IMR-90 (cell line): ENCODE data around the gene LOX. TPM values are rescaled to one million over a fixed set of nuclear protein-coding genes. Genes with fewer than 3 reads are reported as not detected.

Experiments used
- ATAC-seq: fragments of 200-7000 bp; cut with Tn5 transposase; 2 replicates; pipeline ENCODE4 v1.9.1; 2020; ENCODE audit warnings: low read depth, mild to moderate bottlenecking, moderate library complexity
- BruUV-seq: library from RNA; stranded (reverse); fragments of 400-500 nt; replicated peaks from 2 replicates; lab custom pipeline; 2021; lab: Mats Ljungman, UMichigan
- CTCF ChIA-PET: fragments of 300-600 bp; formaldehyde crosslinking; extraction: SDS; loops from one replicate; lab custom pipeline; 2021; ENCODE audit warnings: antibody characterized with exemption; lab: Yijun Ruan, JAX
- POLR2A ChIA-PET: fragments of 300-600 bp; sonication (Branson Sonifier 250); formaldehyde crosslinking; loops from one replicate; lab custom pipeline; 2022; ENCODE audit warnings: antibody characterized with exemption; ENCODE audit not compliant: unreplicated experiment; lab: Charles Lee
- DNase-seq: peaks from one replicate; pipeline ENCODE4 v3.0.0; 2013
- H2AFZ ChIP-seq: replicated peaks from 2 replicates; pipeline ENCODE3; 2013; ENCODE audit warnings: low read length, mild to moderate bottlenecking; ENCODE audit not compliant: poor library complexity
- H2AK5ac ChIP-seq: 2 replicates; pipeline ENCODE4 v1.6.1; 2013; ENCODE audit warnings: low read depth, low read length, inconsistent platforms
- H2AK9ac ChIP-seq: replicated peaks from 2 replicates; pipeline ENCODE3; 2013; ENCODE audit warnings: mild to moderate bottlenecking, low read depth, low read length, moderate library complexity; ENCODE audit not compliant: poor library complexity
- H2BK120ac ChIP-seq: 2 replicates; pipeline ENCODE4 v1.6.1; 2013; ENCODE audit warnings: low read depth, low read length, inconsistent platforms
- H2BK15ac ChIP-seq: 3 replicates; pipeline ENCODE4 v1.6.1; 2013; ENCODE audit warnings: low read depth, low read length, inconsistent platforms
- H2BK20ac ChIP-seq: 2 replicates; pipeline ENCODE4 v1.6.1; 2013; ENCODE audit warnings: low read depth, mild to moderate bottlenecking, inconsistent platforms, low read length, moderate library complexity
- H2BK5ac ChIP-seq: 2 replicates; pipeline ENCODE4 v1.6.1; 2013; ENCODE audit warnings: mild to moderate bottlenecking, low read depth, low read length, inconsistent platforms; ENCODE audit not compliant: poor library complexity, severe bottlenecking
- H3K14ac ChIP-seq: replicated peaks from 2 replicates; pipeline ENCODE4 v1.6.1; 2013; ENCODE audit warnings: low read depth, low read length, inconsistent platforms
- H3K18ac ChIP-seq: 2 replicates; pipeline ENCODE4 v1.6.1; 2013; ENCODE audit warnings: low read depth, low read length, control low read depth
- H3K23ac ChIP-seq: 2 replicates; pipeline ENCODE4 v1.6.1; 2013; ENCODE audit warnings: low read depth, low read length, inconsistent platforms
- H3K27ac ChIP-seq: 2 replicates; pipeline ENCODE4 v1.5.1; 2013; ENCODE audit warnings: mild to moderate bottlenecking, control low read depth, low read length; ENCODE audit not compliant: insufficient read depth
- H3K27me3 ChIP-seq: 2 replicates; pipeline ENCODE4 v1.6.1; 2013; ENCODE audit warnings: low read length; ENCODE audit not compliant: control insufficient read depth, insufficient read depth
- H3K36me3 ChIP-seq: 2 replicates; pipeline ENCODE4 v1.6.1; 2013; ENCODE audit warnings: low read length, mixed read lengths; ENCODE audit not compliant: control insufficient read depth, insufficient read depth
- H3K4ac ChIP-seq: 2 replicates; pipeline ENCODE4 v1.6.1; 2013; ENCODE audit warnings: low read depth, low read length, inconsistent platforms
- H3K4me1 ChIP-seq: 2 replicates; pipeline ENCODE4 v1.6.1; 2013; ENCODE audit warnings: low read length, mixed read lengths; ENCODE audit not compliant: control insufficient read depth, insufficient read depth
- H3K4me2 ChIP-seq: 2 replicates; pipeline ENCODE4 v1.6.1; 2013; ENCODE audit warnings: low read depth, mild to moderate bottlenecking, control low read depth, low read length, moderate library complexity
- H3K4me3 ChIP-seq: 2 replicates; pipeline ENCODE4 v1.5.1; 2013; ENCODE audit warnings: low read depth, mild to moderate bottlenecking, control low read depth, low read length, moderate library complexity; ENCODE audit not compliant: insufficient read depth
- H3K56ac ChIP-seq: 2 replicates; pipeline ENCODE4 v1.6.1; 2013; ENCODE audit warnings: low read length, inconsistent platforms; ENCODE audit not compliant: insufficient read depth; ENCODE audit errors: extremely low read depth
- H3K79me1 ChIP-seq, 2 experiments: 2 replicates each; pipeline ENCODE4 v1.6.1; 2013; ENCODE audit warnings: low read length in 2 of 2, inconsistent platforms in 1 of 2, low read depth in 1 of 2
- H3K9ac ChIP-seq: 2 replicates; pipeline ENCODE4 v1.6.1; 2013; ENCODE audit warnings: low read depth, low read length, control low read depth
- H3K9me1 ChIP-seq: 2 replicates; pipeline ENCODE4 v1.6.1; 2013; ENCODE audit warnings: low read length, inconsistent platforms; ENCODE audit not compliant: insufficient read depth
- H3K9me3 ChIP-seq: 2 replicates; pipeline ENCODE4 v1.6.1; 2013; ENCODE audit warnings: low read length; ENCODE audit not compliant: control insufficient read depth, insufficient read depth
- H4K20me1 ChIP-seq: 2 replicates; pipeline ENCODE4 v1.6.1; 2013; ENCODE audit warnings: low read length, inconsistent platforms; ENCODE audit not compliant: insufficient read depth
- H4K5ac ChIP-seq: 2 replicates; pipeline ENCODE4 v1.6.1; 2013; ENCODE audit warnings: mild to moderate bottlenecking, low read depth, low read length, control low read depth
- H4K8ac ChIP-seq, 2 experiments: 2 replicates each; pipeline ENCODE4 v1.6.1; 2013; ENCODE audit warnings: low read depth in 2 of 2, low read length in 2 of 2, control low read depth in 1 of 2, inconsistent platforms in 1 of 2
- H4K91ac ChIP-seq: 2 replicates; pipeline ENCODE4 v1.6.1; 2013; ENCODE audit warnings: low read depth, low read length, inconsistent platforms; ENCODE audit not compliant: insufficient read depth
- CEBPB ChIP-seq: IDR thresholded peaks from 2 replicates; pipeline ENCODE4 v1.6.1; 2012; ENCODE audit warnings: low read depth, low read length, improper control_type of control experiment
- CTCF ChIP-seq: conservative IDR thresholded peaks from 2 replicates; pipeline ENCODE4 v1.5.1; 2012; ENCODE audit warnings: mild to moderate bottlenecking, low read depth, low read length, improper control_type of control experiment
- ELK1 ChIP-seq: fragments of 150-350 bp; IDR thresholded peaks from 2 replicates; pipeline ENCODE4 v1.6.1; 2016; ENCODE audit warnings: low read depth, mild to moderate bottlenecking, low read length, moderate library complexity, borderline replicate concordance
- FOS ChIP-seq: fragments of 150-350 bp; IDR thresholded peaks from 2 replicates; pipeline ENCODE4 v1.6.1; 2016; ENCODE audit warnings: low read depth, low read length
- MAZ ChIP-seq: IDR thresholded peaks from 2 replicates; pipeline ENCODE4 v1.6.1; 2012; ENCODE audit warnings: low read depth, mild to moderate bottlenecking, low read length, improper control_type of control experiment, moderate library complexity, borderline replicate concordance
- MXI1 ChIP-seq: IDR thresholded peaks from 2 replicates; pipeline ENCODE4 v1.6.1; 2012; ENCODE audit warnings: low read depth, mild to moderate bottlenecking, low read length, moderate library complexity, borderline replicate concordance
- NFE2L2 ChIP-seq: fragments of 150-350 bp; IDR thresholded peaks from 2 replicates; pipeline ENCODE4 v1.6.1; 2016; ENCODE audit warnings: low read depth, mild to moderate bottlenecking, low read length
- RCOR1 ChIP-seq: IDR thresholded peaks from 2 replicates; pipeline ENCODE4 v1.6.1; 2012; ENCODE audit warnings: mild to moderate bottlenecking, low read length, improper control_type of control experiment; ENCODE audit not compliant: insufficient replicate concordance
- SMC3 ChIP-seq: fragments of 150-350 bp; IDR thresholded peaks from 2 replicates; pipeline ENCODE4 v1.6.1; 2016; ENCODE audit warnings: low read depth, mild to moderate bottlenecking, antibody characterized with exemption, low read length, moderate library complexity
- WGBS, 2 experiments: methylation state at CpG; one replicate each; pipeline versions ENCODE4 v1.1.5 to v1.1.7; 2013; ENCODE audit warnings: missing lambda C conversion rate in 2 of 2; ENCODE audit not compliant: insufficient read length in 1 of 2; ENCODE audit errors: extremely low coverage in 2 of 2; 5-methylcytosine and 5-hydroxymethylcytosine counted together
- dilution Hi-C: fragments of 300-500 bp; cut with HindIII; formaldehyde crosslinking; loops from one replicate; pipeline ENCODE4 v1.14.3; 2018; ENCODE audit warnings: low sequenced_read_pairs; ENCODE audit not compliant: unreplicated experiment
- in situ Hi-C: fragments of 300-500 bp; cut with MboI; formaldehyde crosslinking; loops from 3 replicates; pipeline ENCODE4 v1.14.3; 2019; ENCODE audit warnings: low sequenced_read_pairs, inconsistent platforms, mixed read lengths
- intact Hi-C: fragments of 100-400 bp; cut with micrococcal nuclease; formaldehyde crosslinking; loops from 2 replicates; pipeline ENCODE4 v1.10.0; 2022
- polyA plus RNA-seq, 3 experiments: library from polyadenylated mRNA; depleted of rRNA; stranded (reverse); fragments of >200 nt; gene quantifications; 2 replicates each; pipeline ENCODE4 v1.2.3, GENCODE V29; 2012; ENCODE audit warnings: low replicate concordance in 1 of 3
- total RNA-seq: library from RNA; depleted of rRNA; stranded (reverse); fragments of >200 nt; gene quantifications from 2 replicates; pipeline ENCODE4 v1.2.3, GENCODE V29; 2012

Gene LOX
- total and polyA plus RNA-seq, 2 of the 4 experiments (the other 2 are of a cell fraction) = 277 to 662 TPM

- Histone ChIP-seq H2BK15ac (peak overlapping the region; percentile 5; the same call in 1 of the 3 replicates), H2BK20ac (peak overlapping the region; percentile 49; the same call in 1 of the 2 replicates), H3K9me1 (0 out of 2 replicates have a peak, but pooled peaks cover 4% of the 10 kb centered on the region), H3K9ac (no peak overlapping the region), H3K36me3 (no peaks in the 10 kb centered on the region), H4K20me1 (no peaks in the 10 kb centered on the region), H4K8ac (0 out of 4 replicates have a peak overlapping the region, but pooled peaks of 1 of the 2 experiments have one; percentile 18), H2BK5ac (no peak overlapping the region), H3K4me3 (no peak overlapping the region), H3K23ac (no peak overlapping the region), H2AK5ac (no peak overlapping the region), H3K4ac (no peak overlapping the region), H2AK9ac (no peak overlapping the region), H2BK120ac (peak overlapping the region; percentile 68), H3K18ac (no peak overlapping the region; the same call in 1 of the 2 replicates), H2AFZ (no peak overlapping the region), H3K56ac (no peak overlapping the region), H3K27me3 (no peaks in the 10 kb centered on the region), H4K5ac (no peak overlapping the region), H3K4me2 (no peak overlapping the region), H3K9me3 (no peaks in the 10 kb centered on the region), H3K79me1 (peaks cover 0 to 3% of the 10 kb centered on the region in 2 experiments; a peak in 1 of 4 replicates), H3K14ac (0 out of 2 replicates have a peak overlapping the region, but pooled peaks have one; percentile 63), H4K91ac (no peak overlapping the region), H3K4me1 (peaks cover 5% of the 10 kb centered on the region), H3K27ac (no peak overlapping the region)
- in situ Hi-C loops = loop anchor here (5.0 kb wide), 1 partner anchor 136 kb away; no protein-coding TSS in a partner anchor
- no peak for TF ChIP-seq CTCF
- TF ChIP-seq FOS = no peak
- no peak for TF ChIP-seq NFE2L2
- TF ChIP-seq ELK1 = no peak
- TF ChIP-seq MAZ = no peak
- no peak for TF ChIP-seq MXI1
- TF ChIP-seq RCOR1 = no peak
- TF ChIP-seq SMC3 = no peak
- peak; percentile 66 for TF ChIP-seq CEBPB
- no TSS peak for BruUV-seq
- DNase-seq = peak; percentile 85
- CTCF ChIA-PET = interaction anchor here (0.9 to 2.5 kb wide), 7 partner anchors 11 to 135 kb away, joined by 4 to 14 read pairs (median 4); no protein-coding TSS in a partner anchor
- no CpG with 5 or more reads among the region's 1 CpG for WGBS, 2 experiments
- POLR2A ChIA-PET = interaction anchor here (0.6 kb wide), 1 partner anchor 9 kb away, joined by 3 read pairs; no protein-coding TSS in a partner anchor
- dilution Hi-C loops = no loop called here
- ATAC-seq = peak; percentile 16; the same call in 1 of the 2 replicates
- intact Hi-C loops = loop anchor here (5.0 kb wide), 1 partner anchor 314 kb away; no protein-coding TSS in a partner anchor
These were observed 24.8 kb upstream of the LOX start for GRCh38 chr5:122102825-122103224.
